OCI-LY3 (cell line): Measurements from ENCODE around the gene MRRF.

Experiments
- H2AFZ ChIP-seq: fragments of 200-600, 300-600 bp; shearing (Covaris generic); 2 replicates; pipeline ENCODE4 v1.6.0; 2014; ENCODE audit warnings: antibody characterized with exemption, low read depth, low read length
- H3K27ac ChIP-seq: fragments of 200-600, 300-600 bp; sonication (generic); 2 replicates; pipeline ENCODE4 v1.5.1; 2014; ENCODE audit warnings: mild to moderate bottlenecking, low read length, moderate library complexity, mixed read lengths
- H3K27me3 ChIP-seq: fragments of 200-600, 300-600 bp; sonication (generic); 2 replicates; pipeline ENCODE4 v1.6.1; 2014; ENCODE audit warnings: low read depth, low read length, mixed read lengths
- H3K36me3 ChIP-seq: fragments of 200-600, 300-600 bp; sonication (generic); replicated peaks from 2 replicates; pipeline ENCODE3; 2014; ENCODE audit warnings: low read depth, low read length, mixed read lengths
- H3K4me1 ChIP-seq: fragments of 300-600, 200-600 bp; sonication (generic); 2 replicates; pipeline ENCODE4 v1.6.1; 2014; ENCODE audit warnings: low read length, mixed read lengths
- H3K4me2 ChIP-seq: fragments of 200-600, 300-600 bp; sonication (generic); 2 replicates; pipeline ENCODE4 v1.6.1; 2014; ENCODE audit warnings: low read length, mixed read lengths
- H3K4me3 ChIP-seq: fragments of 300-600, 200-600 bp; sonication (generic); 2 replicates; pipeline ENCODE4 v1.5.1; 2014; ENCODE audit warnings: antibody characterized with exemption, mild to moderate bottlenecking, low read length, moderate library complexity
- H3K79me2 ChIP-seq: fragments of 300-600, 200-600 bp; shearing (Covaris generic); 2 replicates; pipeline ENCODE4 v1.6.1; 2014; ENCODE audit warnings: mild to moderate bottlenecking, low read length, mixed read lengths
- H3K9ac ChIP-seq: fragments of 300-600, 200-600 bp; shearing (Covaris generic); 2 replicates; pipeline ENCODE4 v1.6.0; 2014; ENCODE audit warnings: mild to moderate bottlenecking, low read length, moderate library complexity
- H3K9me3 ChIP-seq: fragments of 200-600, 300-600 bp; shearing (Covaris generic); 2 replicates; pipeline ENCODE4 v1.6.1; 2014; ENCODE audit warnings: low read length, mixed read lengths; ENCODE audit not compliant: insufficient read depth
- H4K20me1 ChIP-seq: fragments of 200-600, 300-600 bp; sonication (generic); 2 replicates; pipeline ENCODE4 v1.6.1; 2016; ENCODE audit warnings: low read length, mixed read lengths; ENCODE audit not compliant: insufficient read depth
- EZH2phosphoT487 ChIP-seq: fragments of 200-600 bp; shearing (Covaris generic); IDR thresholded peaks from 2 replicates; pipeline ENCODE4 v1.6.1; 2018; ENCODE audit warnings: antibody characterized with exemption, mixed run types, low read depth
- TF ChIP-seq, protein P1 (sequence below): fragments of 200-600, 300-600 bp; sonication (generic); IDR thresholded peaks from 2 replicates; pipeline ENCODE4 v1.5.1; 2014; ENCODE audit warnings: antibody characterized with exemption, low read length, low read depth

Gene MRRF, protein sequence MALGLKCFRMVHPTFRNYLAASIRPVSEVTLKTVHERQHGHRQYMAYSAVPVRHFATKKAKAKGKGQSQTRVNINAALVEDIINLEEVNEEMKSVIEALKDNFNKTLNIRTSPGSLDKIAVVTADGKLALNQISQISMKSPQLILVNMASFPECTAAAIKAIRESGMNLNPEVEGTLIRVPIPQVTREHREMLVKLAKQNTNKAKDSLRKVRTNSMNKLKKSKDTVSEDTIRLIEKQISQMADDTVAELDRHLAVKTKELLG

DNA sequence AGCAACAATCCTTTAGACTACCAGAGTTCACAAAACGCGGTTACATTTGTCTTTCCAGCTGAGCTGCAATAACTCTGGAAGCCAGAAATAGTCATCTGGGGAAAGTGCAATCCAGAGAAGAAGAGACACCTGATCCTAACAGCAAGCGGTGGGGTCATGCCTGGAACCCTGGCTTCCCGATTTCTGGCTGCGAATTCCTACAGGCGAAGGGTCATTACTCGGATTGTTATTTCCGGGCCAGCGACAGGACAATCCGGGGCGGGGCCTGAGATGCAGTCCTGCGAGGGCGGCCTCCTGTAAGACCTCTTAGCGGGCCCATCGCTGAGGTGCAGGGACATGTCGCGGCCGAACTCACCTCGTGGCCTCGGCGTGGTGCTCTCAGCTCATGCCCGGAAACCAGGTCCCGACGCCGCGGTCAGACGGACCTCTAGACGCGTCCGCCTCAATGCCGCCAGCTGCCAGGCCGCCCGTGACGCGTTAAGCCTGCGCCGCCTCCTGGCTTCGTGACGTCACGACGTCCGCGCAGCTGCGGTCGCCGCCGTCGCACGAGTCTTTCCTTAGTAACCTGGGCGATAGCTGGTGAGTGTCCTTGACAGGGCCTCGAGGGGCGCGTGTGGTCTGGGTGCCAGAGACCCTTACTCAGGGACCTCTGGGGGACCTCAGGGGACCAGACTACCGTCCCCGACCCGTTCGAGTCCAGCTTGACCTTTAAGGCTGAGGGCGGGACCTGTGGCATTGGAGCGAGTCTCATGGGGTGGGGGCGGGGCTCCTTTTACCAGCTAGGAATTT is at the start of gene MRRF, which contains the start of gene RBM18:
MRRF (plus strand) TSS at position 523 of the 789 bp plus-strand sequence. CDS start 6,010 bp downstream, outside the sequence.
RBM18 (minus strand) TSS at position 481 of the 789 bp plus-strand sequence. CDS start 3,348 bp downstream, outside the sequence.
- H3K79me2 ChIP-seq, result peaks cover 69% of the 10 kb centered on the region
- H3K4me3 ChIP-seq, result peak within 1 kb of the TSS; percentile 96
- H3K36me3 ChIP-seq, result peaks cover 8% of the 10 kb centered on the region
- no peaks in the 10 kb centered on the region for H4K20me1 ChIP-seq
- peaks cover 15% of the 10 kb centered on the region for H3K4me1 ChIP-seq
- H3K9me3 ChIP-seq, result no peaks in the 10 kb centered on the region
- H3K27me3 ChIP-seq, result no peaks in the 10 kb centered on the region
- no peak for TF ChIP-seq EZH2phosphoT487
- TF ChIP-seq, protein P1, sequence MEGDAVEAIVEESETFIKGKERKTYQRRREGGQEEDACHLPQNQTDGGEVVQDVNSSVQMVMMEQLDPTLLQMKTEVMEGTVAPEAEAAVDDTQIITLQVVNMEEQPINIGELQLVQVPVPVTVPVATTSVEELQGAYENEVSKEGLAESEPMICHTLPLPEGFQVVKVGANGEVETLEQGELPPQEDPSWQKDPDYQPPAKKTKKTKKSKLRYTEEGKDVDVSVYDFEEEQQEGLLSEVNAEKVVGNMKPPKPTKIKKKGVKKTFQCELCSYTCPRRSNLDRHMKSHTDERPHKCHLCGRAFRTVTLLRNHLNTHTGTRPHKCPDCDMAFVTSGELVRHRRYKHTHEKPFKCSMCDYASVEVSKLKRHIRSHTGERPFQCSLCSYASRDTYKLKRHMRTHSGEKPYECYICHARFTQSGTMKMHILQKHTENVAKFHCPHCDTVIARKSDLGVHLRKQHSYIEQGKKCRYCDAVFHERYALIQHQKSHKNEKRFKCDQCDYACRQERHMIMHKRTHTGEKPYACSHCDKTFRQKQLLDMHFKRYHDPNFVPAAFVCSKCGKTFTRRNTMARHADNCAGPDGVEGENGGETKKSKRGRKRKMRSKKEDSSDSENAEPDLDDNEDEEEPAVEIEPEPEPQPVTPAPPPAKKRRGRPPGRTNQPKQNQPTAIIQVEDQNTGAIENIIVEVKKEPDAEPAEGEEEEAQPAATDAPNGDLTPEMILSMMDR, result no peak
- peak within 1 kb of the TSS; percentile 60 for H2AFZ ChIP-seq
- peak within 1 kb of the TSS; percentile 89 for H3K9ac ChIP-seq
- H3K4me2 ChIP-seq, result peak within 1 kb of the TSS; percentile 99
- H3K27ac ChIP-seq, result peak within 1 kb of the TSS; percentile 72

DNA sequence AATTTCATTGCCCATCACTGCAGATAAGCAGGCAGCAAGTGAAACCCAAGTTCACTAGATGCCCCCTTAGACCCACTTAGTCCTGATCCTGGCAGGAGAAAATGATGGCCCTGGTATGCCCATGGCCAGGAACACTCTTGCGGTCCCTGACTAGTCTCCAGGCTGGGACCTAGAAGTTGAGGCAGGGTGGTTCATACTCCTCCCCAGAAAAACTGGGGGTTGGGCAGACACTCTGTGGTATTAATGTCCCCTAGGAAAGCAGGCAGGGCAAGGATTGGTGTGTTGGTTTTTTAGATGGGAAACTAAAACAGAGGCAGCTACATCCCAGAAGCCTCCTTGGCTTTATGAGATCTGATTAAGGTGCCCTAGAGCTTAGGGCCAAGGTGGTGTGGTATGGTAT is 49.0 kb upstream of the MRRF start:
- Histone ChIP-seq H3K4me3 (no peak overlapping the region), H3K36me3 (no peaks in the 10 kb centered on the region), H3K27me3 (peaks cover 17% of the 10 kb centered on the region), H3K9me3 (no peaks in the 10 kb centered on the region), H3K9ac (no peak overlapping the region), H3K27ac (no peak overlapping the region), H3K79me2 (no peaks in the 10 kb centered on the region), H2AFZ (no peak overlapping the region), H3K4me1 (no peaks in the 10 kb centered on the region), H4K20me1 (no peaks in the 10 kb centered on the region), H3K4me2 (no peak overlapping the region)
- TF ChIP-seq EZH2phosphoT487, result no peak
- TF ChIP-seq, protein P1, result no peak

DNA sequence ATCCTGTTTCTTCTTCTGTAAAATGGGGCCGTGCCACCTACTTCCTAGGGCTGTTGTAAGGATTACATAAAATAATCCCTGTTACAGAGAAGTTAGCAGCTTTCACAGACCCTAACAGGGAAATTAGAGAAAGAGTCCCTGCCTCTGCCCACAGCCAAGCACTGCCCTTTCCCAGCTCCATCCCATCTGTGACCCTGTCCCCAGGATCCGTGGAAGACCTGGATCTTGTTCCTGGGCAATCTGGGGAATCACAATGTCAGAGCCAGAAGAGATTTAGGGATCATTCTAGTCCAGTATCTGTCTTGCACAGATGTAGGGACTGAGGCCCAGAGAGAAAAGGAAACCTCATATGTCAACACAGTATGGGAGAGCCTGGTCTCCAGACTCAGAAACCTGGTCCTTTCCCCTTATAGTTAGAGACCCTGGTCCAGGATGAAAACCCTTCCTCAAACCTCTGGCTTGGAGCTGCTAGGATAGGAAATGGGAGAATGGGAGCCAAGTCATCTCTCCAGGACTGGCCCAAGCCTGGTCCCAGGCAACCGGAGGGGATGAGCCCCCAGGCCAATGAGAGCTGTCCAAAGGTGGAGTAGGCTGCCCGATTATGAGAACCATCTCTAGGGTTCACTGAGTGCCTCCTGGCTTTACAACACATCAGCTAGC is 48.4 kb upstream of the MRRF start:
- Histone ChIP-seq H3K27ac (no peak overlapping the region), H3K36me3 (no peaks in the 10 kb centered on the region), H3K9me3 (no peaks in the 10 kb centered on the region), H4K20me1 (no peaks in the 10 kb centered on the region), H2AFZ (no peak overlapping the region), H3K4me3 (no peak overlapping the region), H3K27me3 (peaks cover 11% of the 10 kb centered on the region), H3K9ac (no peak overlapping the region), H3K4me2 (no peak overlapping the region), H3K4me1 (no peaks in the 10 kb centered on the region), H3K79me2 (no peaks in the 10 kb centered on the region)
- TF ChIP-seq EZH2phosphoT487, result no peak
- TF ChIP-seq, protein P1, result no peak
